GM19025 (cell line): ENCODE data around the gene ERMN.

ENCODE experiments used
- ATAC-seq: cut with Tn5 transposase; IDR thresholded peaks from one replicate; pipeline ENCODE4 v1.9.1; 2021; ENCODE audit warnings: mild to moderate bottlenecking, low read depth, moderate library complexity; ENCODE audit not compliant: unreplicated experiment

ERMN gene

DNA sequence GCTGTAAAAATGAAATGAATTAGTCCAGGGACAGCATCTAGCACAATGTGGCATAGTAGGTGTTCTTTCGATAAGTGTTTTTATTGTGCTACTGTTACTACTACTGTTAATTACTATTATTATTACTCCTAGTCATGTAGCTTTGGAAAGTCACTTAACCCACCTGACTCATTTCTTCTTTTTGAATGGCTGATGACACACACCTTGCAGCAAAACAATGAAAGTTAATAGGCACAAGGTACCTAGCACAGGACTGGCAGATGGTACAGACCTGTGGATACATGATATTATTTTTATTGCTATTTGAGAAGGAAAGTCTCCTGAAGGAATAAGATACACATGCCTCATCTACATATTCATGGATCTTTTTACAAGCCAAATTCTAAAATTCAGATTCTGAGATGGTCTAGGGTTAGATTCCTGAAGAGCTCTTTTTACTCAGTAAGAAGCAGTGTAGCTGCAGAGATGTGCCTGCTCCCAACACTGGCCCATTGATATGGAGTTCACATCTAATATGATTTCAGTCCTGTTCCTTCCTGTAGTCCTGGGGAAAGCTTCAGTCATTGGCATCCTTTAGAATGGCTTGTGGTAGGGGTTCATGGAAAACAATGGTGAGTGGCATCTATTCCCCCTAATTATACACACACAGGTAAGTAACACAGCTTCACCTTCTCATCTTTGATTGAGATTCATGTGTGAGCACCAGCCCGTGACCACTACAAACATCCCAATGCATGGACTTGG is 7.9 kb upstream of the ERMN start:
- ATAC-seq: no peak

- no peak for ATAC-seq
Observed at GRCh38 chr2:157329524-157329923, 3.9 kb upstream of the ERMN start.

DNA sequence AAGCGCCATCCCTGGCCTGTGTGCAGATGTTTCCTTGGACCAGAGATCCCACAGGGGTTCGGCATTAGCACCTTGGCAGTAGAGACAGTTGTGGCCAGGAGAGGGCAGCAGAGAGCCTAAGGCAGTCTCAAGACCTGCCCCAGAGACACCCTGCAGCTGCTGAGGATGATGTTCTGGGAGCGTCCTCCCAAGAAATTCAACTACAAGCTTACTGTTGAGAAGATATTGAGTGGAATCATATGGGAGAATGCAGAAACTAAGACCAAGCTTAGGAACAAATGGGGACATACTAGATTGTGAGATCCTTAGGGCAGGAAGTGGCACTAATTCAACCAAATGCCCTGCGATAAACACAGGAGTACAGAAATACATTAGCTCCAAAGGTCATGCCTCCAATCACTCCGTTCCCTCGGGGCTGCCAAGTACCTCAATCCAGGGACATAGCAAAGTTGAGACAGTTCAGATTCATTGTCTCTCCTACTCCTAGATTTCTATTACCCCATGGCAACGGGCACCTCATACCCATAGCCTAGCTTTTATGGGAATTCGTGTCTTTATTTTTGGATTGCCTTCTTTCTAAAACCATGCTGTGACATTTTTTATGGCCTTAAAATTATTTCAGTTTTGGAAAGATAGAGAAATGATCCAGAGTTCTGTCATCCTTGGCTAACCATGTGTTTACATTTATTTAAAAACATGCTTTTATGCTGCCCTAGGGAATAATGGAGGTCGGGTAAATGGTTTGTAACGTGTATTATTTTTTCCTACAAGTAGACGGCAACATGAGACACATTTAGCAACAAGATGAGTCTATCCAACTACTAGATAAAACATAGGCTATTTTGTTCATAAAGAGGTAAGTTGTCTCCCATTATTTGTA is 2.2 kb upstream of the ERMN start:
- peak; percentile 97 for ATAC-seq

- peak; percentile 19 for ATAC-seq
Observed at GRCh38 chr2:157327200-157327599, 1.6 kb upstream of the ERMN start.

- no peak for ATAC-seq
Observed at GRCh38 chr2:157326698-157327097, 1.1 kb upstream of the ERMN start.

GRCh38 chr2:157324331-157324843 is 1.2 kb downstream of the ERMN start:
- no peak for ATAC-seq

GRCh38 chr2:157322432-157322831 is 3.2 kb downstream of the ERMN start:
- ATAC-seq: no peak

DNA sequence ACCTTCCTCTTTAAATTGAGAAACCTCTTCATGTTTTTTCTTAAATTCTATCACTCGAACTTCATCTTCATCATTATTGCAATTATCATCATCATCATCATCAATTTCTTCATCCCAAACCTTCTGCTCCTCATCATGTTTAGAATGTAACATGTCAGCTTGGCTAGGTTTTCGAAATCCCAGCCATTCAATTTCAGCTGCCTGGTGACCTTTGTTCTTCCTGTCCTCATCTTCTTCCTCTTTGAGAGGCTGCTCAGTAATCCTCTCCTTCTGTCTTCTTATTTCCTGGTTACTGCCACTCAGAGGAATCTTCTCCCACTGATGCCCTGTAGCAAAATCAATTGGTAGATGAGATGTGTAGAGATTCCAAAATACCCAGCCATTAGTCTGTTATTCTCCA is 4.2 kb downstream of the ERMN start:
- no peak for ATAC-seq

- no peak for ATAC-seq
Observed at GRCh38 chr2:157320409-157320808, 5.2 kb downstream of the ERMN start.

GRCh38 chr2:157319795-157320194 is 5.8 kb downstream of the ERMN start:
- ATAC-seq: no peak

DNA sequence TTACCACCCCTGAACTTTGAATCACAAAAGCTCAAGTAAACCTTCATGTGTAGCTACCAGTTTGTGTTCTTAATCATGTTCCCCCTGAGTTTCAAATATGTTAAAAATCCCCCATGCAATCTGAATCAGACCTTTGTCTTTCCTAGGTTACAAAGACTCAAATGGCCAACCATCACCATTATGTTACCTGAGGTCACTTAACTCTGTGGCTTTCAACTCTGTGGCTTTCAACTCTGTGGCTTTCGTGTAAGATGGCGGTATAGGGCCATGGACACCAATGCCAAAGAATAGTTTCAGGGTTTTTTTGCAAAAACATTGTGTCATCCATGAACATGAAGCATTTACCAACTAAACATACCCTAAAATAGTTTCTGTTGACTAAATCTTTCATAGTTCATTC is 6.7 kb downstream of the ERMN start:
- ATAC-seq: no peak

DNA sequence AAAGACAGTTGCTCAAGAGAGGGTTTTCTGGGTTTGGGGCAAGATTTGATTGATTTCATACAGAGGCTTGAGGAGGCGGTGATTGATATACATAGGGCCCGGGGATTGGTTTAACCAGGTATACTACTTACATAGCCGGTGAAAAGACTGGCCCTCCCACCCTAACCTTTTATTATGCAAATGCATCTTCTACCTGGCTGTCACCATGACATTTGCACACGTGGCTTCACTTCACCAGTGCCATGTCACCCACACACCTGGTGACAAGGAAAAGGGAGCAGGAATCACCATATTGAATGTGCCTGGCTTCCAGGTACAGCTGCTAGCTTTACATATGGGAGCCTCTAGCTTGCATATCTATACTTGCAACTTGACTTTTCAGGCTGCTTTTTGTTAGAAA is 9.7 kb downstream of the ERMN start:
- no peak for ATAC-seq

GRCh38 chr2:157312866-157313486 is 12.6 kb downstream of the ERMN start:
- no peak for ATAC-seq

DNA sequence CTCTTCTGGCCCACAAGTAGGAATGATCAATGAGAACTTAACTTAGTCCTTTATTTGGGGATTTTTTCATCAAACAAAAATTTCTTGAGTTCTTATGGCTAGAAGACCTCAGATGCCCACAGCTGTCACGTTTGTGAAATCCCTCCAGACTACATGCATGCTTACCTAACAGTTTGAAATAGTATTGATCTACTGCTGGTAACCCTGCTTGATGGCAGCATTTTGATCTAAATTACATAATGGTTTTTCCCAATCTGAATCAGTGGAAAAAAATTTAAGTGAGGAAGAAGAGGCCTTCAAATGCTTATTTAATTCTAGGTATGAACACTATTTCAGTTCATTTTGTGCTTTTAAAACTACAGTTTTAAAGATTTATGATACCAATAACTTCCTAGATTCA is 13.9 kb downstream of the ERMN start:
- ATAC-seq: no peak

DNA sequence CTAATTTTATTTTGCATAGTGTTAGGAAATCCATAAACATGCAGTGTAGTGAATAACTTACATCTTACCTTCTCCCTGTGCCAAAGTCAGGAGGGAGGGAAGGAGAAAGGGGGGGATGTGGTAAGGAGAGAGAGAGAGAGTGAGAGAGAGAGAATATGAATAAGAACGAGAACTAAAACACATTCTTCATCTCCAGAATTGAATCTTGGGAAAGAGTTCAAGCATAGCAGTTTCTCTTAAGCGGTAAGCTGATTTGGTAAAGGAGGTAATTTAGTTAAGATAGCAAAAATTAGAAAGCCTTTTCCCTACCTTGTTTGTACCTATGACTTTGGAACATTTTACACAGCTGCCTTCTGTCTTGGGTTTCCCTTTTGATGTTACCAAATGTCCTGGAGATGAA is 15.7 kb downstream of the ERMN start:
- no peak for ATAC-seq

DNA sequence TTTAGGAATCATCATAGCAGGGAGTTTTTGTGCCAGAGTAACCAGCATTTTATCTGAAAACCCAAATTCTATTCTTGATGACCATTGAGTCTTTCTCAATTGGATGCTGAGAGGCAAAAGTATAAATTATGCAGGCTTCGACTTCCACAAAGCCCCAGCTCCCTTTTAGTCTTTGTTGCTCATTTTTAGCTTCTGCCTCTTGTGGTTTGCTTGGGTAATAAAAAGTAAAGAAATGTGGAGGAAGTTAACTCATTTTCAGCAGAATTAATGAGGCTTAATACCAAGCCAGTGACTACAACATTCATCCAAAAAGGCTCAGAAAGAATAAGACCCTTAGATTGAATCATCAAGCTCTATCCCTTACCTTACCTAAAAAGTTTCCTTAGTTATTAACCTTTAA is 18.6 kb downstream of the ERMN start:
- no peak for ATAC-seq

- no peak for ATAC-seq
Observed at GRCh38 chr2:157305723-157306110, 19.9 kb downstream of the ERMN start.

DNA sequence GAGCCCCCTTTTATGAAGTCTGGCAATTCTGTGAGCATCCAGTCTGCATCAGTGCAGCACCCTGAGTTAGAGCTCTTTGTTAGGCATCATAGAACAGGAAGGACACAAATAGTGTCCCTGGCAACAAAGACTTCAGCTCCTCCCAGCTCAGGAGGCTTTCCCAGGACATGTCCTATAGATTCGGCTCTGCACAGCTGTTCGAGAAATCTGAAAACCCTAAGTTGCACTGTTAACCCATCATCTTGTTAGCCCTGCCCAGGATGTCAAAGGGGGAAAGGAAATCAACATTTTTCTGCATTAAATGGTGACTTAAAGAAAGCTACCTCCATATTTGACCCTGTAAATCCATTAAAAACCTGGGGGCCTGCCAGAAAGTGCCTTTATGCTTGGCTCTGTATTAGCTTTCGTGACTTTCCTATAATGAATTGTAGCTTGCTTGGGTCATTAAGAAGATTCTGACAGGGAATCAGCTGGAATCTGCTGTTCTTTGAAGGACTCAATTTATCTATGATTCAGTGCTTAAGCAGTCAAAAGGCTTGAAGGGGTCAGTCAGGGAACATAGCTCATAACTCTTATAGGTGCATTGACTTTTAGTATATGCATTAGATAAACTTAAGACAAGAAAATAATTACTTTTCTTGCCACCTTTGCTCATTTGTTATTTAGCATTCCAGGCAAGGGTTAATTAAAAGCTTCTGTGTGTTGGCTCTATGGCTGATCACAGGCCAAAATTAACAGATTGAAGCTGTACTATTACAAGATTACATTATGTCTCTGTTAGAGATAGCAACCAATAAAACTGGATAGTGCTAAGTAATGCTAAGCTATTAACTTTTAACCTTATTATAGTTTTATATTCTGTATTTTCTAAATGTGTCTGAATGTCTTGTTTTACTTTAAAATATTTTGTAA is 20.6 kb downstream of the ERMN start:
- ATAC-seq: no peak

GRCh38 chr2:157303612-157304011 is 22.0 kb downstream of the ERMN start:
- ATAC-seq: no peak

- peak; percentile 68 for ATAC-seq
Observed at GRCh38 chr2:157302492-157303099, 23.0 kb downstream of the ERMN start.
